KMS-11 (cell line): ENCODE measurements around the gene HCN2.

ENCODE experiments used
- H2AFZ ChIP-seq: fragments of 200-600 bp; sonication (generic); 2 replicates; pipeline ENCODE4 v1.6.1; 2016; ENCODE audit warnings: antibody characterized with exemption, mixed run types, low read depth
- H3K27ac ChIP-seq: fragments of 200-600 bp; sonication (generic); 2 replicates; pipeline ENCODE4 v1.6.1; 2016; ENCODE audit warnings: mild to moderate bottlenecking, mixed run types
- H3K27me3 ChIP-seq: fragments of 200-600 bp; sonication (generic); 2 replicates; pipeline ENCODE4 v1.6.1; 2017; ENCODE audit warnings: mild to moderate bottlenecking, low read depth, mixed run types, moderate library complexity; ENCODE audit not compliant: insufficient read depth
- H3K36me3 ChIP-seq: fragments of 200-600 bp; sonication (generic); 2 replicates; pipeline ENCODE4 v1.6.1; 2017; ENCODE audit warnings: mild to moderate bottlenecking, mixed run types; ENCODE audit not compliant: insufficient read depth
- H3K4me1 ChIP-seq: fragments of 200-600 bp; sonication (generic); 2 replicates; pipeline ENCODE4 v1.6.1; 2016; ENCODE audit warnings: mild to moderate bottlenecking, low read depth, mixed run types; ENCODE audit not compliant: poor library complexity, severe bottlenecking
- H3K4me2 ChIP-seq: fragments of 200-600 bp; sonication (generic); 2 replicates; pipeline ENCODE4 v1.7.0; 2016; ENCODE audit warnings: mild to moderate bottlenecking, mixed run types
- H3K4me3 ChIP-seq: fragments of 200-600 bp; sonication (generic); IDR thresholded peaks from 2 replicates; pipeline ENCODE4 v1.6.1; 2017; ENCODE audit warnings: low read depth, low read length, mixed read lengths; ENCODE audit not compliant: insufficient read depth
- H3K79me2 ChIP-seq: fragments of 200-600 bp; sonication (generic); 2 replicates; pipeline ENCODE4 v1.6.1; 2016; ENCODE audit warnings: low read depth, mixed run types; ENCODE audit not compliant: insufficient read depth
- H3K9ac ChIP-seq: fragments of 200-600 bp; sonication (generic); 2 replicates; pipeline ENCODE4 v1.6.1; 2016; ENCODE audit warnings: mild to moderate bottlenecking, mixed run types
- H4K20me1 ChIP-seq: fragments of 200-600 bp; sonication (generic); 2 replicates; pipeline ENCODE4 v1.6.1; 2016; ENCODE audit warnings: mild to moderate bottlenecking, mixed run types; ENCODE audit not compliant: insufficient read depth
- TF ChIP-seq, protein P1 (sequence below): fragments of 200-600 bp; sonication (generic); conservative IDR thresholded peaks from 2 replicates; pipeline ENCODE4 v1.6.1; 2017; ENCODE audit warnings: low read depth, mild to moderate bottlenecking, antibody characterized with exemption, low read length, moderate library complexity, mixed read lengths

HCN2 gene

DNA sequence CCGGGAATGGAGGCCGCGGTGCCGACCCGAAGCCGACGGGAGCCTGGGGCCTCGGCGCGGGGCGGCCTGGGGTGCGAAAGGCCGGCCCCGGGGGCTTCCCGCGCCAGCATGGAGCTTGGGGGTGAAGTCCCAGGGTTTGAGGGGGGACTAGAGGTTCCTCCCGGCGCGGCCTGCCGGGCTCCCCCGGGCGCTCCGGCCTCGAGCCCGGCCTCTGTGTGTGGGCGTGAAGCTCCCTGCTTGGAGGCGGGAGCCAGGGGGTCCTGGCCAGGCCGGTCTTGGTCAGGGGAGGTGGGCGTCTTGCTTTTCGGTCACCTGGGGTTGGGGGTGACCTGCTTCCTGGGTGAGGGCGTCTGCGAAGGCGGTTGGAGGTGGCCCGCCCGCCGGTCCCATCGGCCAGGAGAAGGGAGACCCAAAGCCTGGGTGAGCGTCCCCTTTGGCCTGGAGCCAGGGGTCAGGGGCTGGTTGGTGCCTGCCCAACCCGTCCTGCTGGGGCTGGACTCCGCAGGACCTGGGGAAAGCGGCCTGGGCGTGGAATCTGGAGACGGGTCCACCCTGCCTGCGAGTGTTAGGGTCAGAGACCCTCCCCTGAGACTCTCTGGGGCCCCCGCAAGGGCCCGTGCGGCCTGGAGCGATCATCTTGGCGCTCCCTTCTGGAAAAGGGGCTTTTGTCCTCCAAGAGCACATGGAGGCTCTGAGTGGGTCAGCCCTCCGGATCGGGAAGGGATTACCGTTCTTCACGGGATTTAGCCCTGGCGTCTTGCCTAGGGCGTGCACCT lies 16.8 kb upstream of the HCN2 start:
- no peaks in the 10 kb centered on the region for H3K27me3 ChIP-seq
- peak overlapping the region; percentile 82 for H3K4me2 ChIP-seq
- H3K4me3 ChIP-seq = no peak overlapping the region

DNA sequence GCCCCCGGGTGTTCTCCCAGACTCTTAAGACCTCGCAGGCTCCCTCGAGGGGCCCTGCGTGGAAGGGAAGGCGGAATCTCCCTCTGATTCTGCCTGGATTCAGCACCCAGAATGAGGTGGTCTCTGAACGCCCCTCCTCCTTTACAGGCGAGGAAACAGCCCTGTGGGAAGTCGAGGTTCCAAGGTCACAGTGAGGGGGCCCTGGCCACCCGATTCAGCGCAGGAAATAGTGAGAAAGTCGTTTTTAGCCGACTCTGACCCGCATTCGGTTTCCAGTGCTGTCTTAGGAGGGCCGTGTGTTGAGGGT lies 16.2 kb upstream of the HCN2 start:
- no peak overlapping the region for H3K27ac ChIP-seq

More for the DNA sequence above, 16.8 kb upstream of the HCN2 start:
- H3K9ac ChIP-seq = peak overlapping the region; percentile 83
- peak overlapping the region; percentile 53; the same call in 1 of the 2 replicates for H2AFZ ChIP-seq
- TF ChIP-seq, protein P1, sequence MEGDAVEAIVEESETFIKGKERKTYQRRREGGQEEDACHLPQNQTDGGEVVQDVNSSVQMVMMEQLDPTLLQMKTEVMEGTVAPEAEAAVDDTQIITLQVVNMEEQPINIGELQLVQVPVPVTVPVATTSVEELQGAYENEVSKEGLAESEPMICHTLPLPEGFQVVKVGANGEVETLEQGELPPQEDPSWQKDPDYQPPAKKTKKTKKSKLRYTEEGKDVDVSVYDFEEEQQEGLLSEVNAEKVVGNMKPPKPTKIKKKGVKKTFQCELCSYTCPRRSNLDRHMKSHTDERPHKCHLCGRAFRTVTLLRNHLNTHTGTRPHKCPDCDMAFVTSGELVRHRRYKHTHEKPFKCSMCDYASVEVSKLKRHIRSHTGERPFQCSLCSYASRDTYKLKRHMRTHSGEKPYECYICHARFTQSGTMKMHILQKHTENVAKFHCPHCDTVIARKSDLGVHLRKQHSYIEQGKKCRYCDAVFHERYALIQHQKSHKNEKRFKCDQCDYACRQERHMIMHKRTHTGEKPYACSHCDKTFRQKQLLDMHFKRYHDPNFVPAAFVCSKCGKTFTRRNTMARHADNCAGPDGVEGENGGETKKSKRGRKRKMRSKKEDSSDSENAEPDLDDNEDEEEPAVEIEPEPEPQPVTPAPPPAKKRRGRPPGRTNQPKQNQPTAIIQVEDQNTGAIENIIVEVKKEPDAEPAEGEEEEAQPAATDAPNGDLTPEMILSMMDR = no peak
- peaks cover 50% of the 10 kb centered on the region for H3K79me2 ChIP-seq
- peak overlapping the region; percentile 68; the same call in 1 of the 2 replicates for H3K27ac ChIP-seq
- H3K36me3 ChIP-seq = no peaks in the 10 kb centered on the region
- peaks cover 11% of the 10 kb centered on the region for H3K4me1 ChIP-seq
- no peaks in the 10 kb centered on the region for H4K20me1 ChIP-seq

GRCh38 chr19:574658-575526 lies 14.8 kb upstream of the HCN2 start:
- Histone ChIP-seq H3K27me3 (no peaks in the 10 kb centered on the region), H3K27ac (no peak overlapping the region)

More for the DNA sequence above, 16.2 kb upstream of the HCN2 start:
- Histone ChIP-seq H4K20me1 (no peaks in the 10 kb centered on the region), H3K4me1 (peaks cover 11% of the 10 kb centered on the region), H3K79me2 (peaks cover 55% of the 10 kb centered on the region), H2AFZ (no peak overlapping the region), H3K4me2 (peak overlapping the region; percentile 82), H3K4me3 (no peak overlapping the region), H3K9ac (peak overlapping the region; percentile 83; the same call in 1 of the 2 replicates), H3K27me3 (no peaks in the 10 kb centered on the region), H3K36me3 (no peaks in the 10 kb centered on the region)
- TF ChIP-seq, protein P1 = no peak

More at GRCh38 chr19:574658-575526, 14.8 kb upstream of the HCN2 start:
- Histone ChIP-seq H3K36me3 (no peaks in the 10 kb centered on the region), H3K4me2 (no peak overlapping the region; the same call in 1 of the 2 replicates), H3K79me2 (peaks cover 59% of the 10 kb centered on the region), H3K4me1 (peaks cover 11% of the 10 kb centered on the region), H4K20me1 (no peaks in the 10 kb centered on the region), H3K9ac (no peak overlapping the region), H3K4me3 (no peak overlapping the region), H2AFZ (no peak overlapping the region)
- TF ChIP-seq, protein P1 = no peak
